GM18526 (cell line): ENCODE measurements around the gene NR2C2.

ENCODE experiments used
- POLR2A ChIP-seq: IDR thresholded peaks from 3 replicates; pipeline ENCODE4 v1.6.1; 2011; ENCODE audit not compliant: insufficient read length; ENCODE audit errors: extremely low read depth

Gene NR2C2

DNA sequence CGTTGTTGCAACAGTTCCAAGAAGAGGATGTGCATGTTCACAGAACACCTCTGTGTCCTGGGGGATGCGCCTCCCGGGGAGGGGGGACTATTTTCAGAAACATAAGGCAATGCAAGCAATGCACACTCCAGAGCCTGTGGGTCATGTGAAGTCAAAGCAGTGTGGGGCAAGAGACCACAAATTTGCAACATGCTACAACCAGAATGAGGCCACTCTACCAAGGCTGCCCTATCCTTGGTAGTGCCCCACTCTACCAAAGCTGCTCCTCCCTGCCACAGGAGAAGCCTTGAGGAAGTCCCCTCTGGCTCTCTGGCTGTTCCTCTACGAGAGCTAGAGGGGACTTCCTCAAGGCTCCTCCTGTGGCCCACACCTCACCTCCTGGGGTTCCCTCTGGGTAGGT, 8.4 kb upstream of the NR2C2 start:
- no peak for TF ChIP-seq POLR2A

GRCh38 chr3:14941871-14942270, 5.5 kb upstream of the NR2C2 start:
- TF ChIP-seq POLR2A: no peak

DNA sequence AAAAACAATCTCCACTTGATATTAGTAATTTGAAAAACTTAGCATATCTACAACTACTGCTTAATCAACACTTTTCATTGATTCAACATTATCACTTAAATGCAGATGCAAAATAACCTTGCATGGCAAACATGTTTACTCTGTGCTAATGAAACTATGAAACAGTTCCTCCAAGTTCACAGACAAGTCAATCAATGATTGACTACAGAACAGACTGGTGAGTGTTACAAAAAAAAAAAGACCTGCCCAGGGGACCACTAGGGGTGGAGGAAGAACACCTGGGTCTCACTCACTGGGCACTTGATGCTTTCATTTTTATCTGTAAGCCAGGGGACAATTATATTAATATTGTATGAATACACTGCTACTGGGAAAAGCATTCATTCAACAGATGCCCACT, 4.3 kb upstream of the NR2C2 start:
- TF ChIP-seq POLR2A: no peak

GRCh38 chr3:14946236-14946635, 1.1 kb upstream of the NR2C2 start:
- TF ChIP-seq POLR2A: no peak

DNA sequence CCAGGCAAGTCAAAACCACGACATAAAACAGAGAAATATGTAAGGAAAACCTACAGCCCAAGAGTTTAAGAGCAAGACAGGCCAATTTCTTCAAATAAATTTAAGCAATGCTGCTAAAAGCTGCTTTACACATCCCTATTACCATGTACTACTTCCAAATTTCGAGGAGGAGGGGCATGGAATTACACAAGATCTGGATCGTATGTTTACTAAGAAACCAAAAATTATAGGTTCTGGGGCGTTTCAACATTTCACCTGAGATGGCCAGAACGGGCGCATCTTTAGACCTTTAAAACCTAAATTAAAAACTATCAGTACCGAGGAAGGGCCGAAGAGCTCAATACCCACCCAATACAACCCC, 664 bp upstream of the NR2C2 start:
- no peak for TF ChIP-seq POLR2A

GRCh38 chr3:14947886-14948608, 664 bp downstream of the NR2C2 start:
- peak; percentile 33 for TF ChIP-seq POLR2A

DNA sequence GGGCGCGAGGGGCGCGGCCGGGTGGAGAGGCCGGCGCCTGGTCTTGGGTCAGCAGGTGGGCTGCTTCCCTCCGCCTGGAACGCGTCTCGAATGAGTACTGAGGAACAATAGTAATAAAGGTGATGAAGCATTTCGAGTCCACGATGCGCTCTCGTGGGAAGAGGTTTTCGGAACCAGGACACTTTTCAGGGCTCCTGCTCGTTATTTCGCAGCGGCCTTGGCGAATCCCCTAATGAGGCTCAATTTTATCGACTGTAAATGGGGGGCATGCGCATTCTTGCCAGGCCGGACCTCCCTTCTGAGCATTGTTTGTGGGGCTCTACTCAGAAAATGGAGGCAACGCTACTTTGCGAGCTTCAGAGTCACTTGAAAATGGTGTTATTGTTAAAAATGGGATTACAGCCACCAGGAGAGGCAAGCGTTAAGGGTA, 1.2 kb downstream of the NR2C2 start:
- no peak for TF ChIP-seq POLR2A

GRCh38 chr3:14949126-14949525, 1.7 kb downstream of the NR2C2 start:
- TF ChIP-seq POLR2A: no peak

GRCh38 chr3:14950274-14950673, 2.9 kb downstream of the NR2C2 start:
- no peak for TF ChIP-seq POLR2A

DNA sequence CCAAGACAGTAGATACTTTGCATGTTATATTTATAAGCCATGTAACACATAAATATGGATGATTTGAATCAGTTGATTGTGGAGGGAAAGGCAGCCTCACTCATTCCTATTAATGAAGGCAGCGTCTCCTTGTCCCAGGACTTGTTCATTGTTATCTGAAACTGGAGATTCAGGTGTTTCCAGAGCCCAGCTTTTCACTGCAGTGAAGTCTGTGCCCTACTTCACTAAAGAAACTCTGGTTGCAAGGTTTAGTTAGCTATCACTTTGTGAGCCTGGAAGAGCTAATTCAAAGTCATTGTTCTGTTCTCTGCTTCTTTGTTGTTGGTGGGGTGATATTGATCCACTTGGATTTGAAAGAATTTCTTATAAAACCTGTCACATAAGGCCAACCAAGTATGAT, 9.8 kb downstream of the NR2C2 start:
- TF ChIP-seq POLR2A: no peak

DNA sequence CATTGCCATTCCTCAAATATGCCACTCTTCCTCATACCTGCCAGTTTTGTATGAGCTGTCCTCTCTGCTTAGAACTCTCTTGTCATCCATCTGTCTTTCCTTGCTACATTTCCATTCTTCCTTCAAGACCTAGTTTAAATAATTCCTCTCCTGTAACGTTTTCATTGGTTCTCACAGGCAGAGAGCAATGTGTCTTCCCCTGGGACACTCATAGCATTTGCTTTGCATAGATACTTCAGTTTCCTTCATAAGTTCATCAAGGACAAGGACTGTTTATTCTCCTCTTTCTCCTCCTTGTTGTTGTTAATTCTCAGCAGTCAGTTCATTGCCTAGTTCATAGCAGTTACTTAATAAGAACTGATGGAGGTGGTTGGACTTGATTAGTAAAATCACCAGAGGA, 10.5 kb downstream of the NR2C2 start:
- no peak for TF ChIP-seq POLR2A

GRCh38 chr3:14959359-14959943, 12.1 kb downstream of the NR2C2 start:
- no peak for TF ChIP-seq POLR2A

DNA sequence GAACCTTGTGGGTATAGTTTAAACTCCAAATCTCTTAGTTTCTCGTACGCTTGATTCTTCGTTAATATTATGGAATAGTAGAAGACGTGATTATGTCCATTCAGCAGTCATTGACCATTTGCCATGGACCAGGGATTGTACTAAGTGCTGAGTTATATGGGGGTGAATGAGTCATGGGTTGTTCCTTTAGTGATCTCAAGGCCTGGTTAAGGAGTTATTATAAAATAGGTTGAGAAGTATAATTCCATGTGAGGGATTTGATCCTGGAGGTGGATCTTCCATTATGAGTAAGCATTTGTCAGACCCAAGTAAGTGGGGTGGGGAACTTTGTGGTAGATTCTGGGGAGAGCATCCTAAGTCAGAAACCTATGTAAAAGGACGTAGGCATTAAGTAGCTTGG, 15.4 kb downstream of the NR2C2 start:
- no peak for TF ChIP-seq POLR2A

DNA sequence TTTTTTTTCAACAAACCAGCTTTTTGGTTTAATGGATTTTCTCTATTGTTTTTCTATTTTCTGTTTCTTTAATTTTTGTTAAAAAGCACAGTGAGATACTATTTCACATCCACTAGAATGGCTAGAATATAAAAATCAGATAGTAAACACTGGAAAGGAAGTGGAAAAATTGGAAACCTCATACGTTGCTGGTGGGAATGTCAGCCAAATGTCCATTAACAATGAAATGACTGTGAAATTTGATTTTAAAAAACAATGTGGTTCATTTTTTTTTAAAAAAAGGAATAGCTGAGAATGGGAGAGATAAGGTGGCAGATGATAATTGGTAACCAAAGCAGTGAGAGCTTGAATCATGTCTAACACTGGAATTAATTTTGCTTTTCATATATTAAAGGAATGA, 19.9 kb downstream of the NR2C2 start:
- no peak for TF ChIP-seq POLR2A

DNA sequence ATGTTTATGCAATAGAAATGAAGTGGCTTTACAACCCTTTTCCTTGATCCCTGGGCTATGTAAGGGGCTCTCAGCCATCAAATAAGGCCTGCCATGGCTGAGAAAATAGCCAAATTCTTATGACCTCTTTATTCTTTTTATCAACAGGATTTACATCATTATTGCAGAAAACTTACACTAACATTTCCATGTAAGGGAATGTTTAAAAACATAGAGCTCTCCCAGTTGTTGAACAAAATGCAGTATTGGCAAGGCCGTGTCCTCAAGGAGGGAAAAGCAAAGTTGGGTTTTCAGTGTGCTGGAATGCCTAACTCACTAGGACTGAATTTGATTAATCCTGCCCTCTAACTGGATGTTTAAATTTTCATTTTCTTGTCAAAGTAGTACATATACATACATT, 22.3 kb downstream of the NR2C2 start:
- no peak for TF ChIP-seq POLR2A

DNA sequence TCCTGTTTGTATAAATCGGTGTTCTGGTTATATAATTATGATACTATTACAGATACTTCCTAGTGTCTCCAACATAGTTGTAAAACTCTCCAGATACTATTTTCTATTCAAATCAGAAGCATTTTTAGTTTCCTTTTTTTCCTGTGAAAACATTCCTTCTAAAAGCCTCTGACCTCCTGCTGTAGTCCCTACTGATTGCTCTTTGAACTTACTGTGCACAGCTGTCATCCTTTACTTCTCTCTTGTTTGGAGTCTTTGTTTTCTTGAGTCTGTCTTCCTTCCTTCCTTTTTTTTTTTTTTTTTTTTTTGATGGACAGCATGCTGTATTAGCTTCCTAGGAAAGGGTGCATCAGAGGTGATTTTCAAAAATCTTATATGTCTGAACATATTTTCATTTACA, 28.9 kb downstream of the NR2C2 start:
- no peak for TF ChIP-seq POLR2A

- no peak for TF ChIP-seq POLR2A
Observed at GRCh38 chr3:14980689-14981088, 33.3 kb downstream of the NR2C2 start.
